HS-5 (cell line): Measurements from ENCODE around the gene FAM114A2.
"Not testable (repeated sequence)": the region's sequence is repeated elsewhere in the genome, so short reads cannot be mapped to it uniquely, and the experiment has no call there.

ENCODE experiments used
- DNase-seq: peaks from one replicate; pipeline ENCODE4 v3.0.0-alpha.2; 2012; ENCODE audit warnings: low read depth

FAM114A2 gene

DNA sequence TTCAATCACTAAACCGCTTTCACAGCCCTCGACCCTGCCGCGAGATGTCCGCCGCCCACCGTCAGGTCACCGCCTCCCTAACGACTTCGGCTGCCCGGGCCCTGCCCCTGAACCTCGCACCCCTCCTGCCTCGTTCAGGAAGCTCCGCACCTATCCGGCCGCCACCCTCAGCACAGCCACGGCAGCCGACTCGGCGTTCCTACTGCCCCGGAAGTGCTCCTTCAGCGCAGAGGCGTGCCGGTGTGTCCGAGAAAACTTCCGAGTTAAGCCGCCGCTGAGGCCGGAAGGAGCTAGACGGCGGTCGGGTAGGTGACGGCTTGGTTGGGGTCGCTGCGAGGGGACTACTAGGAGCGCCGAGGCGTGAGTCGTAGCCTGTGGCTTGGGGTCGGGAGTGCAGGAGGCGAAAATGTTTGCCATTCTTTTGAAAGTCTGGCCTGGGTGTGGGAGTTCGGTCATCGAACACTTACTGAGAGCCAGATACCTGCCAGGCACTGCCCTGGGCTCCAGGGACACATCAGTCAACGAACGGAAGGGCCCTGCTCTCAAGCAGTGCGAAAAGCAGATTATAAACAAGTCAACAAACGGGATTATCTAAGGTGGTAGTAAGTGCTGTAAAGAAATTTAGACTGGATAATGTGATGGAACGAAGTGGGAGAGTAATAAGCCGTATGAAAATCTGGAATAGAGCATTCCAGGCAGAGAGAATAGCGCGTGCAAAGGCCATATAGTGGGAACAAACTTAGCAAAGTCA, at the start of gene FAM114A2, which contains the start of gene MFAP3:
Gene FAM114A2, minus strand, starts transcription at position 204 of the 751 bp plus-strand sequence. CDS start 3,957 bp downstream, outside the sequence.
Gene MFAP3, plus strand, starts transcription at position 261 of the 751 bp plus-strand sequence. CDS start 10,756 bp downstream, outside the sequence.
- DNase-seq, result peak; percentile 52

DNA sequence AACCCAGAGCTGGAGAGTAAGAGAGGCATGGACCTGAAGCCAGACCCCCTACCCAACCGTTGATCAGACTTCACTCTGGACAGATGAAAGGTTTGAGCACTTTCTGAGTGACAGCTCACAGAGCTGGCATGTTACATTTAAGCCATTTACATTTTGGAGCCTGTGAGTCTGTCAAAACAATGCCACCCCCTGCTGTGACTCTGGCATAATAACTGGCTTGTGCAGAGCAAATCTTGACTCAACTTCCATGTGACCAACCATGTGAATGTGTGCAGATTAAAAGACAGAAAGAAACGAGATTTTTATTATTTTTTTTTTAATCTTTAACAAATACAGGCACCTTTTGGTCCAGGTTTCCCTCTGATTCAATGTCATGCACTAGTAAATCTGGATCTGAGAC, 48.5 kb upstream of the FAM114A2 start:
- DNase-seq, result no peak

DNA sequence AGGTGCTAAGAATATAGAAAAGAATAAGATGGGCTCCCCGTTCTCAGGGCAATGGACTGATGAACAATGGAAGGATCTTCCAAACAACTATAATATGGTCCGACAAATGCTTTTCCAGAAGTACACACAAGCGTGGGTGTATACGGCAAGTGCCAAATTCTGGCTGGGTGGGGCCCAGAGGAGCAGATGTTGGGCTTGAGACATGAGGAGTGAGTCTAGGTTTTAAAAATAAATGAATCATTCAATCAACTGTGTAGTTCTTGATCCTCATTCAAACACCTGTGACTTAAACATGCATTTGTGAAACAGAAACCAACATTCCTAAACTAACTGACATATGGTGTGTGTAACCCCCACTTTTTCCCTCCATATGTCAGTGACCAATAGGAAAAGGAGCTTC, 47.9 kb upstream of the FAM114A2 start:
- no peak for DNase-seq

DNA sequence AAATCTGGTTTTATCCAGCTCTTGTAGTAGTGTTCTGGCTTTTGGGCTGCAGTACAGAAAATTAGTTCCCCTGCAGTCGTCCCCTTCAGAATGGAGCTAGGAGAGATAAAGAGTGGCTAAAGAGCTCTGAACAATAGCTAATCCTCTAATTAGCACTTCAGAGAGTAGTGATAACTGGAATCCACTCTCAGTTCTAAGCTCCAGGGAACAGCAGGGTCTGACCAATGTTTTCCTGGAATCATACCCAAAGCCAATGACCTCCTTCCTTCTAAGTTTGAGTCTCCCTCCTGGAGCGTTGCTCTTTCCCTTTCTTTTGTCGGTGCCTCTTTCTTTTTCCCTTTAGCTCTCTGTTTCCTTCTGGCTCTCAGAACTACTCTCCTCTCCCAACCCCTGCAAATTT, 47.4 kb upstream of the FAM114A2 start:
- no peak for DNase-seq

DNA sequence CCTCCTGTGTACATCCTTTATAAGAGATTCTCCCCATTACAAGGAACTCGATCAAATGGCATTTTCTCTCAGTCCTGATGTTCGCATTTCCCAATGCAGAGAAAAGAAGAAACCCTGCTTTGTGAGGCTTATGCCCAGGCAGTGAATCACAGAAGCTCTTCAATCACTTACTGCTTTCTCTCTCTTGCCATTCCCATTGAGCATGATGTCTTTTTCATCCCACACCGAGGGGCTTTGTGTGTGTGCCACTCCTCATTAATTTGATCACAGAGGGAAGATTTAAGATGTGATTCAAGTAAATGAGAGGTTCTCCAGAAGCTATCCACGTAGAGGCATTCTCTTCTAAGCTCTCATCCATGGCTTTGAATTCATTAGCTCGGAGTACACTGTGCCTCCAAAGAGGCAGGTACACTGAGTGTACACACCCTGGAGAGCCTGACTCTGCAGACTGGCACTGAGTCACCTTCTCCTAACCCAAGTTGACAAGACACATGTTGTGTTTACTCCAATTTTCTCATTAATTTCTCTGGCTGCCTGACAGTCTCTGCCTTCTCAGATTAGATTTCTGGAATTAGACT, 45.4 kb upstream of the FAM114A2 start:
- no peak for DNase-seq

DNA sequence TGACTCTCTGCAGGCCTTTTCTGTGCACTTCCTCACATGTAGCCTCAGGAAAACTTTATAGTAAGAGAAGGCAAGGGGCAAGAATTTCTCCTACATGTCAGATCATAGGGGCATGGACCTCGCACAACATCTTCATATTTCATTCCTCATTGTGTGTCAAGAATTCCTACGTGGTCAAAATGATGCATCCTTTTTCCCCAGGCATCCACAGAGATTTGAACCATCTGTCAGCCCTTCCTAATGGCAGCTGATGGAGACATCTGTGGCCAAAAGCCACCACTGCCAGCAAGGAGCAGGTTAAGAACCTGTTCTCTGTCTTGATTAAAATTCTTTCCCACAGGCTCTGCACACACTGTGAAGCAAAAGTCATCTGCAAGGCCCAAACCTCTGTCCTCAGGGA, 42.5 kb upstream of the FAM114A2 start:
- DNase-seq, result no peak

DNA sequence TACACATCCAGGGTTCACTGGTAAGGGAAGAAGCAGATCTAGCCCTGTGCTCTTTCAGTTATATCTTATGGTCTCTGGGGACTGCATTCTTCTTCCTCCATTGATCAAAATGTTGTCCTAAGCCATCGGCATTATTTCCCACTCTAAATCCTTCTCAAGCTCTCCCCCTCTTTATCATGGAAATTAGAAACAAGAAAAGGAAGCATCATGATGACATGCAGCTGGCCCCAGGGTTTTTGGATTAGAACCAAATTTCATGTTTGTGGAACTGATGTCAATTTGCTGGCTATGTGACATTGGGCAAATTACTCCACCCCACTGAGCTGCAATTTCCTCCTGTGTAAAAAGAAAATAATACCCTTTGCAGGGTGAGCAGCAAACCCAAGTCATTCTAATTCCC, 39.6 kb upstream of the FAM114A2 start:
- DNase-seq, result no peak

DNA sequence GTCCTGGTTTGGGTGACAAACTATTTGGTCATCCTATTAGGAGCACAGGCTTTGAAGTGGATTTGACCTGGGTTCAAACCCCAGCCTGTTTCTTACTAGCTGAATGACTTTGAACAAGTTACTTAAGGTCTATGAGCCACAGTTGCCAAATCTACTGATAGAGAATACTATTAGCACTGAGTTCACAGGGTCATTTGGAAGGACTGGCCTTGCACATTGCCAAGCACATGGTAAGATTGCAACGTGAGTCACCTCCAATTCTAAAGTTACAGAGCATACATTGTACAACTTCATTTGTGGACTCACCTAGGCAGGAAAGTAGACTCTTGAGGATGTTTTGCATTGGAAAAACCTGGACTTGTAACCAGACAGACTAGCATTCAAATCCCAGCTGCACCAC, 39.0 kb upstream of the FAM114A2 start:
- DNase-seq, result no peak

DNA sequence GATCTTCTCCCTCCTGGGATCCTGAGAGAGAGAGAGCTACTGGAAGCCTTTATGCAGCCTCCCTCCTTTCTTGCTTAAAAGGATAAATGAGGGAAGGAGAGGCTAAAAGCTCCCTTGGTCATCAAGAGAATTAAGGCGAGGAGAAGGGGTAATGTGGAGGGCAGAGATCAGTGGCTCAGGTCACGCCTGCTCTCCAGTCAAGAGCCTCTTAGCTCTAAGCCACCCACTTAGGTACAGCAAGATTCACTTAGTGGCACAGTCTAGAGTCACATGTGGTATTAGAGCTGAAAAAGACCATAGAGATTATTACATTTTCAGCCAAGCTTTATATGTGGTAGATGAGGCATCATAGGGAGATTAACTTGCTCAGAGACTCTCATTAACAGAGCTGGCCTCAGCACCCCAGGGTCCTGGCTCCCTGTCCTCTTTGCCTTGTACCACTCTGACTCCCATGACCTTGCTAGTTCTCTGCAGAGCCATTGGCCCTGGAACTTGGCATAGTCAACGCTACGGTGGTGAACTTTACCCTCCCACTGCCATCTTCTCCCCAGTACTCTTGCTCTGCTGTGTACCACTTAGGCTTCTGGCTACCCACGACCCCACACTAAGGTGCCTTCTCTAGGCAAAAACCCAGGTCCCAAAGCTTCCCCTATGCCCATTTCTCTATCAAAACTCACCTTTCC, 37.7 kb upstream of the FAM114A2 start:
- no peak for DNase-seq

DNA sequence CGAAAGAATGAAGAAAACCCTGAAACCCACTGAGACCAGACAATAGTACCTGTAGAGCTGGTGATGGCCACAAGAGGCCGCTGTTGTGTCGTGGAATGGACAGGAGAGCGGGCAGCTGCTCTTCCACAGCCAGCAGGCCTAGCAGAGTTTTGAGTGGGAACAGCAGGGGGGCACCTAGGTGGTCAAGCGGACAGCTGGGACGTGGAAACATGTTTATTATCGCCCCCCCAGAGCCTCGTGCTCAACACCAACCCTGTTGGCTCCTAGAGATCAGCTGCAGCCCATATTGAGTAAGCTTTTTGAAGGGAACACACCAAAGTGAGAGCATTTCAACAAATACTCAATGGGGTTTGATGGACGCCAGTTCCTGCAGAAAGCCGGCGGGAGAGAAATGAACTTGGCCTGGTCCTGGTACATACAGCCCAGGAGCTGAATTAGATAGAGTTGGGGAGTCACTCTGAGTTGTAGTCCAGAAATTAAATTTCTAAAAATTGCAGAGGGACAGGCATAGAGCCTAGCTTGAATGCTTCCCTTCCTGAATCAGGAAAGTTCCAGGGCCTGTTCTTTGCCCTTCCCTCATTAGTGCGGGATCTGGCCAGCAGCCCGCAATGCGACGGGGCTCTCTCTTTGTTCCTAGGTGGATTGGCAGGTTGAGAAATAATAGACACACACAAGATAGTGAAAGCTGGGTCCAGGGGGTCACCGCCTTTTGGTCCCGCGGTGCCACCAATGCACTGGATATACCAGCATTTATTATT, 33.9 kb upstream of the FAM114A2 start:
- DNase-seq, result peak; percentile 26

DNA sequence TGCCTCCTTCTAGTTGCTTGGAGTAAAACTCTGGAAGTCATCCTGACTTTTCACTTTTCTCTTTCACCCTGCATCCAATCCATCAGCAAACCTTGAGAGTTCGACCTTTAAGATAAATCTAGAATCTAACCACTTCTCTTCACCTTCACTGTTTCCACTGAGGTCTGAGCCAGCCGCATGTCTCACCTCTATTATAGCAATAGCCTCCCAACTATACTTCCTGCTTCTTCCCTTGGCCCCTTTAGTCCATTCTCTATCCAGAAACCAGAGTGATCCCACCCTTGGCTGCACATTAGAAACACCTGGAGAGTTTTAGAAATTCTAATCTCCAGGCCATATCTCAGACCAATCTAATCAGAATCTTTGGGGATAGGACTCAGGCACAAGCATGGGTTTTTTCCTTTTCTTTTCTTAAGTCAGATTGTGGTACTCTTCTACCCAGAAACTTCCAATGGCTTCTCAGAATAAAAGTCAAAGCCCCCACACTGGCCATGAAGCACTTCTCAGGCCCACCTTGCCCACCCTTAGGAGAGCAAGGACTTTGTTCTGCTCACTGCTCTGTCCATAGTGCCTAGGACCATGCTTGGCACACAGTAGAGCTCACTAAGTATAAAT, 33.2 kb upstream of the FAM114A2 start:
- no peak for DNase-seq

DNA sequence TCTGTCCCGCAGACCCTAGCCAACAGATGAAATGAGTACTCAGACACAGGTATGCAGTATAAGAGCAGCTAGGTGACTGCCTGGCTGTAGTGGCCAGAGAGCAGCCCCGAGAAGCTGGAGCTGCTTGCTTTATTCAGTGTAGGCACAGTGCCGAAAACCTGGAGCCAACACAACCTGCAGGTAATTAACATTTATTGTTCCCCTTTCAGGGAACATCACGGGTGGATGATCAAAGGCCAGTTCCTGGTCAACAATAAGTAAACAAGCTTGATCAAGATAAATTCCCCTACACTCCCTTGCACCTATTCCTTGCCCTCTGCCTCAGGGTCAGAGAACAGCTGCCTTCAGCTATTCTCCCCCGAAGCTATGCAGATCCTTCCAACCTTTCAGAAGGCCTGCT, 31.1 kb upstream of the FAM114A2 start:
- DNase-seq, result not testable (repeated sequence)

DNA sequence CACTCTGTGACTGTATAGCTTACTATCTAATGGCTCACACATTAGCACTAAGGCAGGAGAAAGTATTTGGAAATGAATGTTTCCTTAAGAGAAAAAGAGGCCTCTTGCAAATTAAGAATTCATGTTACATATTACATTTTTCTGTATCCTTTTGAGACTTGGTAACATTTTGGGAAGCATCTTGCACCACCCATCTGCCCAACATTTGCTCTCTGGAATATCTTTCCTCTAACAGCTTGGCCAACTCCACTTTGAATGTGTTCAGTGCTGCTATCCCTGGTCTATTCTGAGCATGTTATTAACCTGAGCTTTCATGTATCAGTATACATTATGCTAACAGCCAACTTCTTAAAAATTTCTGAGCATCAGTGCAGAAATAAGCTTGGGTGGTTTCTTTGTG, 27.3 kb upstream of the FAM114A2 start:
- no peak for DNase-seq

DNA sequence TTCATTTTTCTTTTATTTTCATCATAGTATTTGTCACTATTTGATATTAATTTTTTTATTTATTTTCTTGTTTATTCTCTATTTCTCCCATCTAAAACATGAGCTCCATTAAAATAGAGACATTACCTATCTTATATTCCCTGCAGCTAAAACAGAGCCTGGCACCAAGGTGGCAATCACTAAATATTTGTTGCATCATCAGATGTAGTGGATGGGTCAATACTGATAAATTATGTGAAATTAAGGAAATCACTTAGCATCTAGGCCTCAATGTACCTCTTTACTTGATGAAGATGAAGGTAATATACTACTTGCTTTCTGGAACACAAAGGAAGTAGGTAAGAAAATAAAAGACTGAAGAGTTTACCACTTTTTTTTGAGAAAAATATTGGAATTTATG, 24.7 kb upstream of the FAM114A2 start:
- no peak for DNase-seq

DNA sequence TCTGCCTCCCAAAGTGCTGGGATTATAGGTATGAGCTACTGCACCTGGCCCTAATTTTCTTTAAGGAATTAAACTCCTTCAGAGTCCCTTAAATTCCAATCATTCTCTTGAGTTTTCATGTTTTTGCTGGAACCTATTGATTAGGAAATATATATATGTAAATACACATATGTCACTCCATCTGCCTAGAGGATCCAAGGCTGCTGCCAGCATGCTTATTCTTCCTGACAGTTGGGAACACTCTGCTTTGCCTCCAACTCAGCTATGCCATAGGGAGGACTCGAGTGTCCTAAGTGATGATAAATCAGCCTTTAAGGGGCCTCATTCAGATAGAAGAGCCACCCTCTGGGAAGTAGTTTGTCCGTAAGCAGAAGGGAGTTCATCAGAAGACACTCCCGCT, 21.9 kb upstream of the FAM114A2 start:
- no peak for DNase-seq

DNA sequence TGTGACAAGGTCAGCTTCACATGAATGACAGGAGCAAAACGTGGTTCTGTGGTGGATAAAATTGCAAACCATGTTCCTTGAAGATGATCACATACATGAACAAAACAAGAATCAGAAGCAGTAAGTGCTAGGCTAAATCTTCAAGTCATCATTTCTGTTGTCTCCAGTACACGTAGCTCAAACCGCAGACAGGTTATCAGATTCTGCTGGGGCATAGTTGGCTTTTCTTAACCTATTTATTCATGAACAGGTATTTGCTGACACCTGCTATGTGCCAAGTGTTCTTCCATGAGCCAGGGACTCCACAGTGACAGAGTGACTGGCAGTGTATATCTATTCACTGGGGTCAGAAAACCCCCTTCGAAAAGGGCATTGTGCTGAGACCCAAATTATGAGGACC, 20.9 kb upstream of the FAM114A2 start:
- no peak for DNase-seq

DNA sequence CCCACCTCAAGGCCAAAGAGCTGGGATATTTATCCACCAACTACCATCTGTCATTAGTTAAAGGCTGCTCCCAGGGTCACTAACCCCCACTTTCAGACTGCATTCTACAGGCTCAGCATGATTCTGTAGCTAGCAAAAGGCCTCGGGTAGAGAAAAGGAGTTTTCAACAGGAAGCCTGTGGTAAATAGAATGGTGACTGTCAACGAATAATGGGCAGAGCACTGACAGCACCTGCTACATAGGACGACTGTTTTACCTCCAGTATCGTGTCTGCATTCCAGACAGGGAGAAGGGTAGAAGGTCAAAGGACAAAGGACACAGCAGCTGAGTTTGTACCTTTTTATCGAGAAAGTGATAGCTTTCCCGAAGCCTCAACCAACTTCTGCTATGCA, 20.3 kb upstream of the FAM114A2 start:
- DNase-seq, result no peak

DNA sequence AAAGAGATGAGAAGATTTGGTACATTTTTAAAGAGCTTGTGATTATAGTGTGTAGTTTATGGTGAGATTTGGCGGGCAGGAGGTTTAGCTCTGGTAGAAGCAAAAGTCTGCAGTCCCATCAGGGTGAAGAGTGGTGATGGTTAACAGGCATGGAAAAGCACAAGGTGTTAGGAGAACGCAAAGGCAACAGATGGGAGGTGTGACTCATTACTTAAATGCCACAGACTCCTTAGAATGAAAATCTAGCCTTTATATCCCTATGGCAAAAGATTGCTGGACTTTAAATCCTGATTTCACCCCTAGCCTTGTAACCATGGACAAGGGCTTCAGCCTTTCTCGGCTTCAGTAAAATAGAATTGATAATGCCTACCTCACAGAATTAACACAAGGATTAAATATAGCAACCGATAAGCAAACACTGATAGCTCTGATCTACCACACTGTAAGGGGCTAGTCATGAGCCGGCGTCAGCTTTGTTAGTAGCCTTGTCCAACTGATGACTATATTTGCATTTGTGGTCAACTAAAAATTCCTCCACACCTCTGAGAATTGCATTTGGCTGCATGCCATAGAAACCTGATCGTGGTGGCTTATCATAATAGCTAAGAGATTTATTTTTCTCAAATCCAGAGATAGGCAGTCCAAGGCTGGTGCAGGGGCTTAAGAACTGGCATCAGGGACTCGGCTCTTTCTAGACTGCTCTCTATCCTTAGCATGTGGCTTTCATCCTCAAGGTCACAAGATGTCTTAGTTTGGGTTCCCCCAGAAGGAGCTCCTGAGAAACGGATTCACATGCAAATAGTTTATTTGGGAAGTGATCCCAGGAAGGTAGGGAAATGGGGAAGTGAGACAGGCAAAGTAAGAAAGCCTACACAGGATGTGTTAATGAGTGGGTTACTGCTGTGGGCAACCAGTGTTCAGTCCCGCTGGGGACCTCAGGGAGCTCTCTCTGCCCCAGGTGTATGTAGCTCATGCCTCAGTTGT, 19.6 kb upstream of the FAM114A2 start:
- DNase-seq, result no peak

DNA sequence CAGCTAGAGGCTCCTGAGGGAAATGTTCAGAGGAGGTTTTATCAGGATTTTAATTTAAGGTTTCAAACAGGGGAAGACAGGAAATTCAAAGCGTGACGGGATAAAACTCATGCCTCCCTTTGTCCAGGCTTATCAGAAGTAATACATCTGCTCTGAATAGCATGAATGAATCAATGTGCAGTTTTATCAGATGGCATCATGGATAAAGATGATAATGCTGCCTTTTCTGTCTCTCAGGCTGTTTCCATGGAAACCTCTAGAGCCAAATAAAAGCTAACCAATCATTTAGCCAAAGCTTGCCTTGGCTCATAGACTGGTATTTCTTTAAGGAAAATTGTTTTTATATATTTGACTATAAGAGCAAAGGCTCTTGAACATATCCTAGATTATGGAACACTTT, 16.5 kb upstream of the FAM114A2 start:
- no peak for DNase-seq

DNA sequence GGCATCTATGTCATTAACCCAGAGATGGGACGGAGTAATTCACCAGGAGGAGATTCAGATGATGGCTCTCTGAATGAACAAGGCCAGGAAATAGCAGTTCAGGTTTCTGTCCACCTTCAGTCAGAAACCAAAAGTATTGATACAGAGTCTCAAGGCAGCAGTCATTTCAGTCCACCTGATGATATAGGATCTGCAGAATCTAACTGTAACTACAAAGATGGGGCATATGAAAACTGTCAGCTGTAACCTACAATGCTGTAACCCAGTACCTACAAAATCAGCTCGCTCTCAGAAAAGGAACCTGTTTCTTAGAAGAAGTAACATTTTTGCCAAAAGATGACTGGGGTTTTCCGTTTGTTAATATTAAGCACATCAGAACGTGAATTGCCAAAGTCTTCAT, 14.8 kb upstream of the FAM114A2 start:
- no peak for DNase-seq

DNA sequence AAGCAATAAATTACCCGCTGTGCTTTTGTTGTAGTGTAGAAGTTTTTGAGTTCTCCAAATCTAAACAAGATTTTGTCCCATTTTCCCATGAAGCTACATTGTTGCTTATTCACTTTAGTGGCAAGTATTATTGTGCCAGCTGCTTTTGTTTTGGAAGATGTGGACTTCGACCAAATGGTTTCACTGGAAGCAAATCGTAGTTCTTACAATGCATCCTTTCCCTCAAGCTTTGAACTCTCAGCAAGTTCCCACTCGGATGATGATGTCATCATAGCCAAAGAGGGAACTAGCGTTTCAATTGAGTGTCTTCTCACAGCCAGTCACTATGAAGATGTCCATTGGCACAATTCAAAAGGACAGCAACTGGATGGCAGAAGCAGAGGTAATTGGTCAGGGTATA, 10.9 kb upstream of the FAM114A2 start:
- DNase-seq, result no peak
